Thymus (tissue), 11 donors: ENCODE results near the gene PDE7B. TPM values are rescaled to one million over a fixed set of nuclear protein-coding genes. Genes with fewer than 3 reads are reported as not detected.

Experiments
- DNase-seq, 9 donors: peaks; one replicate each; pipeline ENCODE4 v3.0.0-alpha.2; 2013; ENCODE audit warnings: low spot score in 9 of 9, low read depth in 6 of 9, missing footprints in 1 of 9
- H3K27ac ChIP-seq, 2 donors: one replicate each; pipeline ENCODE4 v1.5.1; 2013; ENCODE audit warnings: control low read depth in 1 of 2, low read depth in 1 of 2, low read length in 1 of 2, mild to moderate bottlenecking in 1 of 2, moderate library complexity in 1 of 2
- H3K27me3 ChIP-seq, 2 donors: one replicate each; pipeline ENCODE4 v1.5.1; 2013; ENCODE audit warnings: low read length in 1 of 2; ENCODE audit not compliant: control insufficient read depth in 2 of 2, insufficient read depth in 1 of 2
- H3K36me3 ChIP-seq, 2 donors: one replicate each; pipeline ENCODE4 v1.5.1; 2013; ENCODE audit warnings: low read length in 1 of 2, mild to moderate bottlenecking in 1 of 2, moderate library complexity in 1 of 2; ENCODE audit not compliant: control insufficient read depth in 2 of 2, insufficient read depth in 2 of 2
- H3K4me1 ChIP-seq, 2 donors: one replicate each; pipeline ENCODE4 v1.5.1; 2013; ENCODE audit warnings: low read length in 2 of 2; ENCODE audit not compliant: control insufficient read depth in 2 of 2, insufficient read depth in 2 of 2
- H3K4me3 ChIP-seq, 2 donors: one replicate each; pipeline ENCODE4 v1.5.1; 2013; ENCODE audit warnings: low read length in 2 of 2, control low read depth in 1 of 2, mild to moderate bottlenecking in 1 of 2
- H3K9me3 ChIP-seq, 2 donors: one replicate each; pipeline ENCODE4 v1.5.1; 2013; ENCODE audit warnings: low read length in 1 of 2, mild to moderate bottlenecking in 1 of 2; ENCODE audit not compliant: control insufficient read depth in 2 of 2, insufficient read depth in 1 of 2
- WGBS: extraction: QIAGEN DNeasy Blood & Tissue Kit; methylation state at CpG from one replicate; pipeline ENCODE4 v1.1.7; 2013; 5-methylcytosine and 5-hydroxymethylcytosine counted together
- polyA plus RNA-seq: library from polyadenylated mRNA; stranded (reverse); fragments of 200-250 nt; gene quantifications from one replicate; pipeline ENCODE4 v1.2.3, GENCODE V29; 2013
- total RNA-seq: library from RNA; stranded (reverse); fragments of 120-200 nt; gene quantifications from one replicate; pipeline ENCODE4 v1.2.4, GENCODE V29; 2013
- donor health status: healthy.

The PDE7B gene
- total and polyA plus RNA-seq, 2 donors = 4.4 to 5.8 TPM

- H3K4me1 ChIP-seq = no peaks in the 10 kb centered on the region
- no peaks in the 10 kb centered on the region for H3K36me3 ChIP-seq
- no peak overlapping the region for H3K4me3 ChIP-seq
- H3K27ac ChIP-seq = no peak overlapping the region
- no peaks in the 10 kb centered on the region for H3K27me3 ChIP-seq
- 98% methylated on average over 2 of the region's 2 CpGs for WGBS
- H3K9me3 ChIP-seq = no peaks in the 10 kb centered on the region
- DNase-seq = no peak
Measured at GRCh38 chr6:135817035-135817434, 34.5 kb upstream of the PDE7B start.

- Histone ChIP-seq H3K4me3 (no peak overlapping the region), H3K9me3 (no peaks in the 10 kb centered on the region), H3K4me1 (no peaks in the 10 kb centered on the region), H3K36me3 (no peaks in the 10 kb centered on the region), H3K27me3 (no peaks in the 10 kb centered on the region), H3K27ac (no peak overlapping the region)
- WGBS = 96% methylated on average over 2 of the region's 2 CpGs
- no peak for DNase-seq
Measured at GRCh38 chr6:135819665-135820064, 31.8 kb upstream of the PDE7B start.

- 96% methylated on average over 6 of the region's 6 CpGs for WGBS
- H3K36me3 ChIP-seq = no peaks in the 10 kb centered on the region
- no peak for DNase-seq
- no peak overlapping the region for H3K4me3 ChIP-seq
- no peaks in the 10 kb centered on the region for H3K27me3 ChIP-seq
- no peak overlapping the region for H3K27ac ChIP-seq
- H3K4me1 ChIP-seq = no peaks in the 10 kb centered on the region
- H3K9me3 ChIP-seq = no peaks in the 10 kb centered on the region
Measured at GRCh38 chr6:135820340-135820739, 31.2 kb upstream of the PDE7B start.

- no peak for DNase-seq
- 99% methylated on average over 1 of the region's 1 CpG for WGBS
Measured at GRCh38 chr6:135823851-135824250, 27.6 kb upstream of the PDE7B start.

GRCh38 chr6:135826236-135826804, 25.2 kb upstream of the PDE7B start:
- H3K27me3 ChIP-seq = no peaks in the 10 kb centered on the region
- H3K4me3 ChIP-seq = no peak overlapping the region
- no peaks in the 10 kb centered on the region for H3K9me3 ChIP-seq
- WGBS = 97% methylated on average over 6 of the region's 6 CpGs
- no peak overlapping the region for H3K27ac ChIP-seq
- no peak for DNase-seq
- H3K4me1 ChIP-seq = no peaks in the 10 kb centered on the region
- no peaks in the 10 kb centered on the region for H3K36me3 ChIP-seq

More at GRCh38 chr6:135823851-135824250, 27.6 kb upstream of the PDE7B start:
- Histone ChIP-seq H3K4me3 (no peak overlapping the region), H3K4me1 (no peaks in the 10 kb centered on the region), H3K36me3 (no peaks in the 10 kb centered on the region), H3K27ac (no peak overlapping the region), H3K9me3 (no peaks in the 10 kb centered on the region), H3K27me3 (no peaks in the 10 kb centered on the region)

- DNase-seq = no peak
- H3K27ac ChIP-seq = no peak overlapping the region
- no peaks in the 10 kb centered on the region for H3K27me3 ChIP-seq
- no peaks in the 10 kb centered on the region for H3K9me3 ChIP-seq
- no peaks in the 10 kb centered on the region for H3K4me1 ChIP-seq
- H3K4me3 ChIP-seq = no peak overlapping the region
- no peaks in the 10 kb centered on the region for H3K36me3 ChIP-seq
Measured at GRCh38 chr6:135828021-135828420, 23.5 kb upstream of the PDE7B start.

GRCh38 chr6:135830452-135830881, 21.0 kb upstream of the PDE7B start:
- no peak overlapping the region for H3K27ac ChIP-seq
- no peaks in the 10 kb centered on the region for H3K4me1 ChIP-seq
- no peaks in the 10 kb centered on the region for H3K9me3 ChIP-seq
- WGBS = 98% methylated on average over 5 of the region's 5 CpGs
- no peaks in the 10 kb centered on the region for H3K36me3 ChIP-seq
- peaks cover 0 to 6% of the 10 kb centered on the region in 2 donors for H3K27me3 ChIP-seq
- H3K4me3 ChIP-seq = no peak overlapping the region
- DNase-seq = no peak

GRCh38 chr6:135831016-135831415, 20.5 kb upstream of the PDE7B start:
- Histone ChIP-seq H3K36me3 (no peaks in the 10 kb centered on the region), H3K4me3 (no peak overlapping the region), H3K4me1 (no peaks in the 10 kb centered on the region), H3K27me3 (peaks cover 0 to 6% of the 10 kb centered on the region in 2 donors), H3K27ac (no peak overlapping the region), H3K9me3 (no peaks in the 10 kb centered on the region)
- WGBS = 96% methylated on average over 3 of the region's 3 CpGs
- DNase-seq = no peak

- no peak overlapping the region for H3K4me3 ChIP-seq
- no peaks in the 10 kb centered on the region for H3K4me1 ChIP-seq
- no peak overlapping the region for H3K27ac ChIP-seq
- no peak for DNase-seq
- no peaks in the 10 kb centered on the region for H3K9me3 ChIP-seq
- peaks cover 0 to 6% of the 10 kb centered on the region in 2 donors for H3K27me3 ChIP-seq
- 99% methylated on average over 3 of the region's 3 CpGs for WGBS
- H3K36me3 ChIP-seq = no peaks in the 10 kb centered on the region
Measured at GRCh38 chr6:135832166-135832565, 19.3 kb upstream of the PDE7B start.
